DLD1 (cell line): ENCODE measurements around the gene HIC1.

ENCODE experiments used
- in situ Hi-C: cut with HindIII; loops from 2 replicates; pipeline ENCODE4 v1.10.0; 2017; ENCODE audit warnings: low sequenced_read_pairs

Gene HIC1

GRCh38 chr17:2094891-2095535 is 40.1 kb downstream of the HIC1 start:
- in situ Hi-C loops = no loop called here

GRCh38 chr17:2095536-2095910 is 40.6 kb downstream of the HIC1 start:
- in situ Hi-C loops = no loop called here

GRCh38 chr17:2101448-2102257 is 46.8 kb downstream of the HIC1 start:
- in situ Hi-C loops = no loop called here

GRCh38 chr17:2102931-2103809 is 48.3 kb downstream of the HIC1 start:
- in situ Hi-C loops = no loop called here

GRCh38 chr17:2105663-2106062 is 50.8 kb downstream of the HIC1 start:
- in situ Hi-C loops = no loop called here

- in situ Hi-C loops = no loop called here
Observed at GRCh38 chr17:2106308-2106955, 51.5 kb downstream of the HIC1 start.

- in situ Hi-C loops = no loop called here
Observed at GRCh38 chr17:2107050-2107449, 52.1 kb downstream of the HIC1 start.

GRCh38 chr17:2107506-2107905 is 52.6 kb downstream of the HIC1 start:
- in situ Hi-C loops = no loop called here

GRCh38 chr17:2108170-2108569 is 53.3 kb downstream of the HIC1 start:
- in situ Hi-C loops = no loop called here

- in situ Hi-C loops = no loop called here
Observed at GRCh38 chr17:2110436-2110835, 55.5 kb downstream of the HIC1 start.

GRCh38 chr17:2111691-2112090 is 56.8 kb downstream of the HIC1 start:
- in situ Hi-C loops = no loop called here
